HL-60 (cell line): Measurements from ENCODE around the gene COG6.

Experiments used
- CTCF ChIP-seq: IDR thresholded peaks from one replicate; pipeline ENCODE4 v1.5.1; 2011; ENCODE audit warnings: low read length, control low read depth, inconsistent platforms; ENCODE audit not compliant: insufficient read depth
- POLR2AphosphoS5 ChIP-seq: IDR thresholded peaks from 2 replicates; pipeline ENCODE4 v1.6.1; 2012; ENCODE audit warnings: low read depth

GRCh38 chr13:39616087-39616694 lies 39.3 kb upstream of the COG6 start:
- TF ChIP-seq CTCF, result peak; percentile 83
- TF ChIP-seq POLR2AphosphoS5, result no peak
